Astrocyte (in vitro differentiated cells and primary cell): ENCODE measurements around the gene MFGE8.

Experiments
- CTCF ChIP-seq: IDR thresholded peaks from 2 replicates; pipeline ENCODE4 v1.5.1; 2011; ENCODE audit warnings: low read depth, mild to moderate bottlenecking, inconsistent platforms, low read length, moderate library complexity; ENCODE audit not compliant: insufficient read depth
- EZH2 ChIP-seq: IDR thresholded peaks from 2 replicates; pipeline ENCODE4 v1.6.1; 2012; ENCODE audit warnings: mild to moderate bottlenecking, low read length, inconsistent platforms; ENCODE audit not compliant: insufficient read depth

GRCh38 chr15:88852476-88852875 is 60.7 kb downstream of the MFGE8 start:
- TF ChIP-seq CTCF, result no peak
- no peak for TF ChIP-seq EZH2
